GM21528 (cell line): Measurements from ENCODE around the gene MPST.

Experiments
- ATAC-seq: cut with Tn5 transposase; IDR thresholded peaks from one replicate; pipeline ENCODE4 v1.9.1; 2021; ENCODE audit warnings: mild to moderate bottlenecking, moderate library complexity; ENCODE audit not compliant: unreplicated experiment, low FRiP score

The MPST gene

DNA sequence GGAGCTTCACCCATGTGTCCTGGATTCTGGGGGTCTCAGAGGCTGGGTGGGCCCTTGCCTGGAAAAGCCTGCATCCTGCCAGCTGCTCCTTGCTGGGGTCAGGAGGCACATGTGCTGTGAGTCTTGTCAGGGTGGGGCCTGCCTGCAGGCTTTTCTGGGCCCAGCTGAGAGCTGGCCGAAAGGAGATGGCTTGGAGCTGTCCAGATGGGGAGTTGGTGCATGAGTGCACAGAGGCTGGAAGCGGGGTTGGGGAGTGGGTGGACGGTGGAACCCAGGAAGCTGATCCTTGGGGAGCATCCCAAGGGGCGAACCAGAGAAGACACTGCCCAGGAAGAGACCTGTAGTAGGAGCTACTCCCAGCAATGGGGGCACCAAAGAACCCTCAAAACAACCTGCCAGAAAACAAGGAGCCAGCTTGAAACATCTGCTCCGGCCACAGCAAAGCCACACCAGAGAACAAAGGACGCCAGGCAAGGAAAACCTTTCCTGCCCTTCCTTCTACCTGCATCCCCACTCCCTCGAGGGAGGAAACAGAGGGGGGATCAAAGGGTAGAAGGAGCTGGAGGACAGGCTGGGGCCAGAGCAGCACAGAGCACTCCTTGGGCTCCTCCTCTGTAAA, 23.8 kb downstream of the MPST start:
- no peak for ATAC-seq

DNA sequence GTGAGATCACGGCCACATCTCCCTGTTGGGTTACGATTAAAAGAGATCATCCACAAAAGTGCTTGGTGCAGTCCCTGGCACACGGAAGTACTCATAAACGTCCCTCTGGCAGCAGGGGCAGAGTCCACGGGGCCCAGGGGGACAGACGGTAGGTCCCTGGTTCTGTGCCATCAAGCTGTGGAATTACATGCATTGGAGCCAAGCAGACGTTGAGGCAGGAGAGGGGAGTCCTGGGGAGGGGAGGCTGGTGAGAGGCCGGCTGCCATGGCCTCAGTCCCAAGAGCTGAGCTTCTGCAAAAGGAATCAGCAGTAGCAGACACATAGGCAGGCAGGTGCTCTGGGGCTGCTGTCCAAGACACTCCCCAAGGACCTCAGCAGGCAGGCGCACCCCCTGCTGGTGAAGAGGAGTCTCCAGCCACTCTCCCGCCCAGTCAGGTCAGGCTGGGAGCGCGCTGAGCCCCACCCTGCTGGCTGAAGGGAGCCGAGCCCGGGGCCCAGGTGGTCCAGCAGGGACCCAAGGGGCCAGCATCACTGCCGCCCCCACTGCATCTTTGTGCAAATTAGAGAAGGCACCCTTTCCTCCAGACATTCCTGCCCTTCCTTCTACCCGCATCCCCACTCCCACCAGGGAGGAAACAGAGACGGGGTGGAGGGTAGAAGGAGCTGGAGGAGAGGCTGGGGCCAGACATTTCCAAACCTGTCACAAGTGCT, 24.4 kb downstream of the MPST start:
- no peak for ATAC-seq

DNA sequence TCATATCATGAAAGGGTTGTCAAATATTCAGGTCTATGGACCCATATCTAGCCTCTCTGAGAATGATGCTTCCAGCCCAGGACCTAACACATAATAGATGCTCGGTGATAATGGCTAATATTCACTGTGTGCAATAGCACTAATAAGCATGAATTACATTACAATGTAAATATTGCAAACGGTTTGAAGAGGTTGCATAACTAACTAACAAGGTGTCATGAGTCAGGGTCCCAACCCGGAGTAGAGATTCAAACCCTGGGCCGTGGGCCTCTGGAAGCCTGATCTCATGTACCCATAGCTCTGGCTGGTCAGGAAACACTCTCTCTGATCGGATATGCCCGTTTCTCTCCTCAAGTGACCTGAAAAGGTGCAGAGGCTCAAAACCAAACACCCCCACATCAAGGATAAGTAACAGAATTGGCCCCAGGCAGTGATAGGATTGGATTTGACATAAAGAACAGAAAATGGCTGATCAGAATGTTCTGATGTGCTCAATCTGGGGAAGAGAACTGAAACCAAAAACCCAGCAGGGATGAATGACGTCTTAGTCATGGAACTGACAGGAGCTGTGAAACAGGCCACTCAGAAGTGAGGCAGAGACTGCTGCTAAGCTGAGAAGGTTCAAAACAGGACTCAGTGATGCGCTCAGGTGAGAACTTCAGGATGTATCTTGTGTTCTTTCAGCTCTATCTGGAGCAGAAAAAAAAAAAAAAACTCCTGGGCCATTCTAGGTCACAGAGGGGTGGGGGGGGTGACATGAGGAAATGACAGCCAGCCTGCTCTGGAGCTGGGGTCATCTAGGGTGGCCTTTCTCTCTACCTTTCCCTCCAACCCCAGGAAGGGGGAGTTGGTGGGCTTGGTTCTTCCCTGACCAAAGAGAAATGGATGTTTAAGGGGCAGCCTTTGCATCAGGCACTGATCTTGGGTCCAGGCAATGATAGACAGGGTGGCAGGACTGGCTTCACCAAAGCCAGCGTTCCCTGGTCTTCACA, 25.4 kb downstream of the MPST start:
- ATAC-seq, result no peak

DNA sequence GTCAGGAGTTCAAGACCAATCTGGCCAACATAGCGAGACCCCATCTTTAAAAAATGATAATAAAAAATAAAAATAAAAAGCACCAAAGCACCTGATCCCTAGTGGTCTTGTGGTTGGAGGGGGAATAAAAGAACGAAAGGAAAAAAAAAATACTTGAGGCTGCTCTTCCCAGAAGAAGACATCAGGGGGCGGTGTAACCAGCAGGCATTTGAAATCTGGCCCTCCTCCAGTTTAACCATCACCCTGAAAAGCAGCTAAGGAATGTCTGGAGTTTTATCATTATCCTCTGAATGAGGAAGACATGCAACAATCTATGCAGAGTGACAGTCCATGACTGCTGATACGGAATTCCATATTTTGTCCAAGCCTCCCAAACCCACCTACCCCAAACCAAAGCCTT, 26.4 kb downstream of the MPST start:
- ATAC-seq, result no peak

DNA sequence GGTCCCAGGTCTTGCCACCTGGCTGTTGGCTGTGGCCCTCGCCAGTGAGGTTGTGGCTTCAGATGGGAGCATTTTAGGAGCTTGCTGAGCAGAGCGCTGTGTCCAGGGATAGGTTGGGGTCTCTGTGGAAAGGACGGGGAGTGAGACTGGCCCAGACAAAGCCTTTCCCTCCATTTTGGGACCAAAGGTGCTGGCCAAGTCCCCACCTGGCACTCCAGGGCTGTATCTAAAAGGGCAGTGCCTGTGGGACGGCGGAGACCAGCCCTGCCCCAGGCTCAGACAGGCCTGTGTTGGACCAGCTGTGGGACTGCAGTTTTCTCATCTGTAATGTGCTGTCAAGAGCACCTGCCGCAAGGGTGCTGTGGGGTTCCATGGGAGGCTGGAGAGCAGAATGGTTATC, 27.0 kb downstream of the MPST start:
- no peak for ATAC-seq

DNA sequence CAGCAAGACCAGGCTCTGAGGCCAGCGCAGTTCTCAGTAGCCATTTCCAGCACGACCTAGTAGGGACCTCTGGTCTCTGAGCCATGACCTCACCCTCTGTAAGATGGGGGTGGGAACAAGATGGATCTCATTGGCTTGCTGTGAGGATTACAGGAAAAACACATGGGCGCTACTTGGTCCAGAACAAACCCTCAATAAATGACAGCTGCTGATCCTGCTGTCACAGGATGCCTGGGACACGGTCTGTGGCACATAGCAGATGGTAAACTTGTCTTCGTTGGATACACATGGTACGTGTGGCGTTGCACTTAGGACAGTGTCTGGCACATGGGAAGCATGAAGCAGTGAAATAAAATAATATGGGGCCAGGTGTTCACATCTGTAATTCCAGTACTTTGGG, 27.5 kb downstream of the MPST start:
- ATAC-seq, result no peak

DNA sequence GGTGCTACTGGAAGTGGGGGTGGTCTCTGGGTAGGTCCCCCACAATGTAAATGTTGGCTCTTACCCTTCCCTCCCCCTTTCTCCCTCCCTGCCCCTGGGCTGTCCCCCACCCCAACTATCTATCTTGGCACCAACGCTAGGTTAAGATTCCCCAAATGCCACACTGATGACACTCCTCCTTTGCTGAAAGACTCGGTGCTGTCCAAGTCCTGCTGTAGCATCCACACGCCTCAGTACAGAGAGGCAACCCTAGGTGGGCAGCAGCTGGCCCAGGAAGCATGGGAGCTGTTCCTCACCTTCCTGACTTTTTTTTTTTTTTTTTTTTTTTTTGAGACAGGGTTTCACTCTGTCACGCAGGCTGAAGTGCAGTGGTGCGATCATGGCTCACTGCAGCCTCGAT, 28.6 kb downstream of the MPST start:
- ATAC-seq, result no peak

DNA sequence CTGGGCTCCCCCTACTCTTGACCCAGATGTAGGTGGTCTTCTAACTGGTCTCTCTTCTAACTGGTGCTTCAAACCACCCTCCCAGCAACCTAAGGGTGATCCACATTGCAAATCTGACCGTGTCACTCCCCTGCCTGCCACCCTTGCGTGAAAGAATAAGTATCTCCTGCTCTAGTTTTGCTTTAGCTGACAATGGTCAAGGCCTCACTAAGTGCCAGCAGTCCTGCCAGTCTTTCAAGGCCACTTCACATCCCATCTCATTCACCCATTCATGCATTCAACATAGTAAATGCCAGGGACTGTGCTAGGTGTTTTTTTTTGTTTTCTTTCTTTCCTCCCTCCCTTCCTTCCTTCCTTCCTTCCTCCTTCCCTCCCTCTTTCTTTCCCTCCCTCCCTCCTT, 29.7 kb downstream of the MPST start:
- ATAC-seq, result no peak

DNA sequence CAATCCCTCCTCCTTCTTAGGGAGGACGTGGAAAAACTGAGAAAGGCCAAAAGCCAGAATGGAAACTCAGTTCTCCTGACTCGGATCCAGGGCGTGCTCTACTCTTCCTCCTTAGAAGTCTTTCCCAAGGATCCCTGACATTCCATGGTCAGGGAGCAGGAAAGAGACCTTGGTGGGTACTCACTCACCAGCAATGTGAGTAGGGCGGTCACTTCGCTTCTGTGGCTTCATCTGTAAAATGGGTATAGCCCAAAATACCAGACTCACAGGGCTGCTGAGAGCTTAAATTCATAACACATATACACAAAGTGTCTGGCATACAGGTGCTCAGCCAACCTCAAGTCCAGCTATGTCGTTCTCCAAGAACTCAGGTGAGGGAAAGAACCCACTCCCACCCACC, 31.4 kb downstream of the MPST start:
- ATAC-seq, result no peak

DNA sequence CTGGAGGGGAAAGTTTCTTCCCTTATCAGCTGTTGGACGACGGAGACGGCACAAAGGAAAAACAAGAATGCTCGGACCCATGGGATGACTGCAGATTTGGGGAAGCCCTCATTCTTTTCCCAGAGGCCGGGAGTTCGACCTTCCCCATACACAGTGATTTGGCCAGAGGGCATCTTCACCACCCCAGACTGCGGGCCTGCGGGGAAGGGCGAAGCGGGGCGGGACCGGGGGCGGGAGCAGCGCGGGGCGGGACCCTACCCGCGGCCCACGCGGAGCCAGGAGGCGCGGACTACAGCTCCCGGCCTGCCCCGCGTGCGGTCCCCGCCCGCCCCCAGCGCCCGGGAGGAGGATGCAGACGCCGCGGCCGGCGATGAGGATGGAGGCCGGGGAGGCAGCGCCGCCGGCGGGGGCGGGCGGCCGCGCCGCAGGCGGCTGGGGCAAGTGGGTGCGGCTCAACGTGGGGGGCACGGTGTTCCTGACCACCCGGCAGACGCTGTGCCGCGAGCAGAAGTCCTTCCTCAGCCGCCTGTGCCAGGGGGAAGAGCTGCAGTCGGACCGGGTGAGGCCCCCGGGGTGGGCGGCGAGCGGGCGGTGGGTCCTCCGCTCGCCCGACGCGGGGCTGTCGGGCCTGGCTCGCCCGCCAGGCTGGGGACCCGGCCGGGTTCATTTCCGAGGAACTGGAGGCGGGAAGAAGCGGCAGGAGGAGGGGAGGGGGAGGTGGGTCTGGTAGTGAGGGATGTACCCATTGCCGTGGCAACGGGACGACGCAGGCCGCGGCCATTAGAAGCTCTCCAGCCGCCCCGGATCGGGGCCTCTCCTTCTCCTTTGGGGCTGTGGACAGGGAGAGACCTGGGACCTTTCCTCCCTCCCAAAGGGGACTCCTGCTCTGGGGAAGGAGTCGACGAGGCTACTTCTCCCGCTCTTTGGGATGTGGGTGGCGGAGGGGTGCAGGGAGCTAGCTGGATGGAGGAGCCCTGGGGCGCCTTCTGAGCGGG, 32.1 kb downstream of the MPST start, which contains the start of gene KCTD17:
Gene KCTD17 (plus strand): TSS at position 352 of the 995 bp plus-strand sequence. CDS start 19 bp downstream, at position 371.
- ATAC-seq, result peak; percentile 71

DNA sequence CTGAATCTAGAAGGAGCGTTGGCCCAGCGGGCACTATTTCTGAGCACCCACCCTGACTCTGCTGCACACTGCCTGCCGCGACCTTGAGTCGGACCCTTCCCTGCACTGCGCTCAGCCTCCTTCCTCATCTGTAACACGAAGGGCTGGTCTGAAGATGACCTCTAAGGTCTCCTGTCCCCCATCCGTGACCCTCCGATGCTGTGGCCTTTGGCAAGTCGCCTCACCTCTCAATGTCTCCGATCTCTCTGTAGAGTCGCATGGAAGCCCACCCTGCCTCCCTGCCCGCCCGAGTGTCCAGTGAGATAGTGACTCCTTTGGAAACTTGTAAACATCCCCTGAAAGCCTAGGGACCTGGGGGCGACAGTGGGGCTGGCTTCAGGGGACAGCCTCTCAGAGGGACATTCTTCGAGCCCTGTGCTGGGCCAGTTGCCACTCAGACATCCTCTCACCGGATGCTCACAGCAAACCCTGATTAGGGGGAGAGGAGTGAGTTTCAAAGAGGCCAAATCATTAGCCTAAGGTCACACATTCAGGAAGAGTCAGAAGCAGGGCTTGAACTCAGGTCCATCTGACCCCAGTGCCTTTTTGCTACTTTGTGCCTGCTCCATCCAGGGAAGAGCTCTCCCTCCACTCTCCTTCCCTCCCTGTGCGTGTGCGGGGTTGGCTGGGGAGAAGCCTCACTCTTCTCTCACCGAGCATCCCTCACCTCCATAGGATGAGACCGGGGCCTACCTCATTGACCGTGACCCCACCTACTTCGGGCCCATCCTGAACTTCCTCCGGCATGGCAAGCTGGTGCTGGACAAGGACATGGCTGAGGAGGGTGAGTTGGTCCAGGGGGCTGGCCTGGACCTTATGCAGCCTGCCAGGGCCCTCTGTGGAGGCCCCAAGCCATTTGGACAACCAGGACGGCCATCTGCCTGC, 33.1 kb downstream of the MPST start:
- ATAC-seq, result no peak

DNA sequence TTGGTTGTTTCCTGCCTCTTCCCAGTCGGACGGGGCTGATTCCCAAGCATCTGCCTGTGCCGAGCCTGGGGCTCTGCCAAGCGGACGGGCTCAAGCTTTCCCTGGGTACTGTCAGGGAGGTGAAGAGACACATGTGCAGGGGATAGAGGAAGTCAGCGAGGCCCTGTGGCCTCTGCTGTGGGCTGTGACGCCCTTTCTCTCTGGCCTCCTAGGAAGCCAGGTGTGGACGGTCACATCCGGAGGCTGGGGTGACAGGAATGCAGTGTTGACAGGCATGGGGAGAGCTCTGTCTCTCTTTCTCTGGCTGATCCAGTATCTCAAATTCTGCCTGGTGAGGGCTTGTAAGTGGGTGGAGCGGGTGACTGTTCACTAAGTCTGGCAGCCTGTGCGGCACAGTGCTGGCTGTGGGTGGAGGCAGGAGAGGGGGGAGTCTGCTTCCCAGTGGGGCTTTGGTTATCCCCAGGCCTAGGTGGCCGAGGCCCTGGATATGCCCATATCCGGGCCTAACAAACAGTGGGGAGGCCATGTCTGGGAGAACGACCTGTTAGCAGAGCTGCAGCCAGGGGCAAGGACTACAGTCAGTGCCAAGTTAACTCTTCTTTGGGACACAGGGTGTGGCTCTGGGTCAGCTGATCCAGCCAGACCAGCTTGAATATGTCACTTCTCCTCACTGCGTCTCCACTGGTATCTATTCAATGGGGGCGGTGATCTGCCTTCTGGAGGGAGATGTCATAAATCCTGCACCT, 33.9 kb downstream of the MPST start:
- no peak for ATAC-seq

DNA sequence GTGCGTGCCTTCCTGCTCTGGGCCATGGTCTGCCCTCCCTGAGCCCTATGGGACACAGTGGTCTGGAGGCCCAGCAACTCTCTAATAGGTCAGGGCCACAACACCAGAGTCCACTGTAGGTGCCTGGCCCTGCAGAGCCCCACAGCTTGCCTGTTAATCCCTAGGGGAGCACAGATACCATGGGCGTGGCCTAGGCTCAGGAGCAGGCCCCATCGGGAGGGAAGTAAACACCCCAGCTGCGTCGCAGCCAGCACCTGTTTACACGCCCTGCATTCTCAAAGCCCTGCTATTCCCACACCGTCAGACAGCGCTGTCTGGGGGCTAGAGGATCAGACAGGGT, 34.5 kb downstream of the MPST start:
- no peak for ATAC-seq

DNA sequence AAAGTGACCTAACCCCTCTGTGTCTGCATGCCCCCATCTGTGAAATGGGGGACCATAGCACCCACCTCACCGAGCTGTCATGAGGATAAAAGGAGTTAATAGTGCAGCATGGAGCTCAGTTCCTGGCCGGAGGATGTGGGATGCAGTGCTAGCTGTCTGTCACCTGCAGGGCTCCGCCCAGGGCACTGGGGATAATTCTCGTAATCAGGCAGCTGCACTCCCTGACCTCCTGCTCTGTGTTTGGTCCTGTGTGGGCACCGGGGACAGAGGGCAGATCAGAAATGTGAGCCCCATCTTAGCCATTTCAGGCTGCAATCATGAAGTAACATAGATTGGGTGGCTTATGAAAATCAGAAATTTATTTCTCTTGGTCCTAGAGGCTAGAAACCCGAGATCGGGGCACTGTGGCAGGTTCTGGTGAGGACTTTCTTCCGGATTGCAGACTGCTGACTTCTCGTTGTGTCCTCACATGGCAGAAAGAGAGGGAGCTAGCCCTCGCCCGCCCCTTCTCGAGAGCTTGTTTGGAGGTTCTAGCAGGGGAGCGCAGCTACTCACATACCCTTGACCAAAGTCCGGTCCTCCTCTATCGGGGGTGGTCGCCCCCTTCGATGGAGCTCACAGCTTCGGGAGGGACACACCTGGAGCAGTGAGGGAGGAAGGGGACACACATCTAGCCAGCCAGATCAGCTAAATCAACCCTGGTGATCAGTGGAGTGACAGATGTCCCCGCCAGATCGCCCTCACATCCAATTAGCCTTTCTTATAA, 35.2 kb downstream of the MPST start:
- ATAC-seq, result no peak

DNA sequence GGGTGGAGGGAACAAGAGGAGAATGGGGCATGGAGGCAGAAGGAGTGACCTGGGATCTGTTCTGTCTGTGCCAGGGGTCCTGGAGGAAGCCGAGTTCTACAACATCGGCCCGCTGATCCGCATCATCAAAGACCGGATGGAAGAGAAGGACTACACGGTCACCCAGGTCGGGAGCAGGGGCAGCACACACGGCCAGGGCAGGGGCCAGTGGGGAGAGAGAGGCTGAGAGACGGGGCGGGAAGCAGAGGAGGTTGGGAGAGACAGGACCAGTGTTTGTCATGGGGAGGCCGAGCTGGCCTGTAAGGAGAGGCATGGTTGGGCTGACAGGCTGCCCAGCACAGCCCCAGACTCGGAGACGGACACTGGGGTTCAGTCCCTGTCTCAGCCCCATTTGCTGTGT, 36.7 kb downstream of the MPST start:
- no peak for ATAC-seq

DNA sequence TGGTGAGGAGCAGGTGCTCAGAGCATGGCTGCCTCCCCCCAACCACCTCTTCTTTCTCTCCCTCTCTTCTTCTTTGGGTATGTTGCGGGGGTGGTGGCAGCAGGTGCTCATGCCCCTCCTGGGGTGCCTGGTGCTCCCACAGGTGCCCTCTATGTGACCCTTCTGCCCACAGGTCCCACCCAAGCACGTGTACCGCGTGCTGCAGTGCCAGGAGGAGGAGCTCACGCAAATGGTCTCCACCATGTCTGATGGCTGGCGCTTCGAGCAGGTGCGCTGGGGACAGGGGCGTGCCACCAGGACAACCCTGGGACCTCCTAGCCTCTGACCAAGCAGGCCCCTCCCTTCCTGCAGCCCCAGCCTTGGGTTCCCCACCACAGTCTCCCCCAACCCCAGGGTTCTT, 37.7 kb downstream of the MPST start:
- ATAC-seq, result no peak

DNA sequence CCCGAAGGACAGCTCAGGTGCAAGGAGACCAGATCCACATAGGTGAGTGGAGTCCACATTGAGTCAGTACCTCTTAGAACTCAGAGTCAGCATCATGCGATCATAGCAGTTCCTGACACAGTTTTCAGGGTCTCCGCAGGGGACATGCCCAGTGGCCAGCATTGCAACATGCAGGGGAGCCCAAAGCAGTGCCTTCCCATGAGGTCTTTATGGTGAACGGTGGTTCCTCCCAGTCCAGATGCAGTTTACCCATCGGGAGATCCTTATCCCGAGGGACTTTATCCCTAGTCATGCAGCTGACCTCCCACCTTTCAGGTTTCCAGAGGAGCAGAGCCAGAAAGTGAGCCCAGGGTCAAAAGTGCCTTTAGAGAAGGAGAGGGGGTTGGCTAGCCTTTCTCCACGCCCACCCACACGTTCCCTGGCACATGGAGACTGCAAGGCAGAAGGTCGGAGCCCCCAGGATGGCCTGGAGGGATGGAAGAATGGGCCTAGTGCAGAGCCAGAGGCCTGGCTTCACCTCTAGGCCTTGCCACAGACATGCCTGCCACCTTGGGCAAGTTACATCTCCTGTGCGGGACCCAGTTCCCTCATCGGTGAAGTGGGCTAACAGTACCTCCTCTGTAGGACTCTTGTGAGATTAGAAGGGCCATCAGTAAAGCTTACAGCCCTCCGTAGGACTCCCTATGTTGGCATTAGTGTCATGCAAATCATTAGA, 38.4 kb downstream of the MPST start:
- ATAC-seq, result no peak
